GM19351 (cell line): ENCODE results near the gene SLC27A5.
"Not testable (repeated sequence)": the region's sequence is repeated elsewhere in the genome, so short reads cannot be mapped to it uniquely, and the experiment has no call there.

ENCODE experiments used
- ATAC-seq: cut with Tn5 transposase; IDR thresholded peaks from one replicate; pipeline ENCODE4 v1.9.1; 2021; ENCODE audit warnings: mild to moderate bottlenecking, moderate library complexity; ENCODE audit not compliant: unreplicated experiment

SLC27A5 gene

DNA sequence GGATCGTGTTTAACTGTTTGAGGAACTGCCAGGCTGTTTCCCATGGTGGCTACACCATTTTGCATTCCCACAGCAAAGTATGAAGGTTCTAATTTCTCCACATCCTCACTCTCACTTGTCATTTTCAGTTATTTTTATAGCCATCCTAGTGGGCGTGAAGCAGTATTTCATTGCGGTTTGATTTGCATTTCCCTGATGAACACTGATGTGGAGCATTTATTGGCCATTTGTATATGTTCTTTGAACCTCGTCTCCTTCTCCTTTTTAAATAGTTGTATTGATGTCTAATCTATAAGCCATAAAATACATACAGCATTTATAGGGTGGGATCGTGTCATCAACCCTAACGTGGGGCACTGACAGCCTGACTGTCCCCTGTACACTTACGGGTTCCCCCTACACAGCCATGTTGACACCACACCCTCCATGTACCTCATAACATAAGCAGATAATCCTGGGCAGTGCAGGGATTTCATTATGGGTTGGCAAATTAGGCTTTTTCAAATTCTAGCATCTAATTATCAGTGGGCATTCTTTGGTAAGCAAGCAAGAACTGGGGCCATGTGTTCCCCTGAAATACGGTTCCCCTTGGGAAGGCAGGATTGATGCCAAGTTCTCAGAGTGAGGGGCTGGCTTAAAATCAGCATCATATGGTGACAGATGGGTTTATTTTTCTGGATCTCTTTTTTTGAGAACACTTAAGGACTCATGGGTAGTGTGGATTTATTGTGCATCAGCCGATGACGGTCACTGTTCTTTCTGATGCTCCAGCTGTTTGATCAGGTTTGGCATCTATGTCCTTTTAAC, 19.4 kb upstream of the SLC27A5 start:
- ATAC-seq: no peak

DNA sequence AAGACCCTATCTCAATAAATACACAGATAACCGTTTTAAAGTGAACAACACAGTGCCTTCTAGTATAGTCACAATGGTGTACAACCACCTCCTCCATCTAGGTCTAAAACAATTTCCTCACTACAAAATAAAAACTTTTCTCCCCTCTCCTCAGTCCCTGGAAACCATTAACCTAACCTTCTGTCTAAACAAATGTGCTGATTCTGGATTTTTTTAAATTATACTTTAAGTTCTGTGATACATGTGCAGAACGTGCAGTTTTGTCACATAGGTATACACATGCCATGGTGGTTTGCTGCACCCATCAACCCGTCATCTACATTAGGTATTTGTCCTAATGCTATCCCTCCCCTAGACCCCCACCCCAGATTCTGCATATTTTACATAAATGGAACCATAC, 17.6 kb upstream of the SLC27A5 start:
- ATAC-seq: no peak

DNA sequence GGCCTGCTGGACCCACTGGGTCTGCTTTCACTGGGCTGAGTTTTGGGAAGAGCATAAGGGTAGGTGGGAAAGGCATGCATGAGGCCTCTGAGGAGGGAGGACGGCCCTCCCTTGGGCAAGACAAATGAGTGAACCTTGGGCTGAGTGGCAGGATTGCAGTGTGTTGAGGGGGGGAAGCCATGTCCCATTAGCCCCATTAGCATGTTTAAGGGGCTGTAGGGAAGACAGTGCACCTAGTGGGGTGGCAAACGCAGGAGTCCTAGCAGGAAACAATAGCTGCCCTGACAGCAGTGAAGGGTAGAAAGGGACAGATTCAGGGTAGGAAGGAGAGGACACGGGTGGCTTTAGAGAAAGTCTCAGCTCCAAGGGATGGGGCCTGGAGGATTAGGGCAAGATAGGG, 10.9 kb upstream of the SLC27A5 start:
- ATAC-seq: no peak

DNA sequence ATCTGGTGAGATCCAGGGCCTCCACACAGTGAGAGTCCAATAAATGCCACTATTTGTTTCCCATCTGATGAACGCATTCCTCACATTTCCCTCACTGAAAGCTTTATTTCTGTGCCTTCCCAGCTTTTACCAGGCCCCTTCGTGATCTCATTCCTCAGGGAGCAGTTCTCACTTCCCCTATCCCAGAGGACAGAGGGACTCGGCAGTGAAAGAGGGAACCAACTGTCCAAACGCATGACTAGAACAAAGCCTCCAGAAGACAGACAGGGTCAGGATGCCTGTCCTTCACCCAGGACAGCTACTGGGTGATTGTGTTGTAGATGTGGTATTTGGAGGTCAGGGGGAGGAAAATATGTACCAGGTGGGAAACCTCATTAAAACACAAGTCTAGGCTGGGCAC, 9.9 kb upstream of the SLC27A5 start:
- ATAC-seq: no peak

DNA sequence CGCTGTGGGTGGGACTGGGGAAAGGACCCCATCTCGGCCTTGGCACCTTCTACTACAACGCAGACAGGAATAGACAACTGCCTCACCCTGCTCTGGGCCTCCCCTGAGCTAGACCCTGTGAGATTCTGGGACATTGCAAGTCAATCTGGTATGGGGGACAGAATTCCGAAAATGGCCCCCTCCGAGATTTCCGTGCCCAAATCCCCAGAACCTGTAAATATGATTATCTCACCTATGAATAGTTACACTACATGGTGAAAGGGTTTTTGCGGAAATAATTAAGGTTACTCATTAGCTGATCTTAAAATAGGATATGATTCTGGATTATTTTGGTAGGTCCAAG, 8.4 kb upstream of the SLC27A5 start:
- ATAC-seq: no peak

DNA sequence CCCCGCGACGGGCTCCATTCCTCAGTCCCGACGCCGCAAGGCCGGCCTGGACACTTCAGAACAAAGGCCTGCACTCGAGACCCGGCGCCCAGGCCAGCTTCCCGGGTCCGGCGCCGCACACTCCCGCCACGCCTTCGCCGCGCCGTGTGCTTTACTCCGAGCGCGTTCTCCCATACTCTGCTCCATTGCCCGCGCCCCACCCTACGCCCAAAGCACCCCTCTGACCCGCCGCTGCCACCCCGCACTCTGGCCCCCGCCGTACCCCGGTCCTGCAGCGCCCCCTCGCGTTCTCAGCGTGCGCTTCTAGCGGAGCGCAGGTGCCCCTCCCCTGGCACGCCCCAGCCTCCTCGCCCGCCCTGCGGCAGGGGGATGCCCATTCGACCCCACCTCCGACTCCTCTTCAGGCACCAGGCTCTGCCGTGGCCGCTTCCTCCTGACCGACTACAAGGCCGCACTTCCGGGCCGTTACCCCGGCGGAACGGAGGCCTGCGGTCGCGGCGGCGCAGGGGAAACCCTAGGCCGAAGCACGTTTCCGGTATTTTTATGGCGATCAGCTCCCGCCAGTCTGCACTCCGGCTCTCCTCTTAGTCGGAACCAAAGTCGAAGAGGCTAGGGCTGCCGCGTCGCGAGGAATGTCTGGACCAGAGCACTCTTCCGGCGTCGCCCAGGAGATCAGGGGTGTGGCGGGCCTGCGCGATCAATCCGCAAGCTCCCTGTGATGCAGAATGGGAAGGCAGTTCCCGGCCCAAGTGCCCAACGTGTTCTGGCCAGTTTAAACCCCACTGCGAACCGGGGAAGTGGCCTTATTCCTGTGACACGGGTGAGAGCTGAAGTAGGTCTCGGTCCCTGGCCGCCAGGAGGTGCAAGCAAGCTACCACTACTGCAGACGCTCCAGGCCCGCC, 7.8 kb upstream of the SLC27A5 start, which contains the start of gene ZBTB45:
ZBTB45 (minus strand) TSS at position 456 of the 902 bp plus-strand sequence. CDS start 2,137 bp downstream, outside the sequence.
- peak; percentile 76 for ATAC-seq

DNA sequence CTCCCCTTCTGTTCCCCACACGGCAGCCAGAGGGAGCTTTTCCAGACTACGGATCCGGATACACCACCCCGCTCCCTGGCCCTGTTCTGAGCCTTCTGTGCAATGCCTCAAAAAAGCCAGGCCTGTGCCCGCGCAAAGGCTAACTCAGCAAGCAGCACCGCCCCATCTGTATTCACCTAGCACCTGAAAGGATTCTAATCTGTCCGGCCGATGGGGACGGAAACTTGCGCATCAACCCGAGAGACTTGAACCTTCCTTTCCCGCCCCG, 7.2 kb upstream of the SLC27A5 start:
- ATAC-seq: no peak

DNA sequence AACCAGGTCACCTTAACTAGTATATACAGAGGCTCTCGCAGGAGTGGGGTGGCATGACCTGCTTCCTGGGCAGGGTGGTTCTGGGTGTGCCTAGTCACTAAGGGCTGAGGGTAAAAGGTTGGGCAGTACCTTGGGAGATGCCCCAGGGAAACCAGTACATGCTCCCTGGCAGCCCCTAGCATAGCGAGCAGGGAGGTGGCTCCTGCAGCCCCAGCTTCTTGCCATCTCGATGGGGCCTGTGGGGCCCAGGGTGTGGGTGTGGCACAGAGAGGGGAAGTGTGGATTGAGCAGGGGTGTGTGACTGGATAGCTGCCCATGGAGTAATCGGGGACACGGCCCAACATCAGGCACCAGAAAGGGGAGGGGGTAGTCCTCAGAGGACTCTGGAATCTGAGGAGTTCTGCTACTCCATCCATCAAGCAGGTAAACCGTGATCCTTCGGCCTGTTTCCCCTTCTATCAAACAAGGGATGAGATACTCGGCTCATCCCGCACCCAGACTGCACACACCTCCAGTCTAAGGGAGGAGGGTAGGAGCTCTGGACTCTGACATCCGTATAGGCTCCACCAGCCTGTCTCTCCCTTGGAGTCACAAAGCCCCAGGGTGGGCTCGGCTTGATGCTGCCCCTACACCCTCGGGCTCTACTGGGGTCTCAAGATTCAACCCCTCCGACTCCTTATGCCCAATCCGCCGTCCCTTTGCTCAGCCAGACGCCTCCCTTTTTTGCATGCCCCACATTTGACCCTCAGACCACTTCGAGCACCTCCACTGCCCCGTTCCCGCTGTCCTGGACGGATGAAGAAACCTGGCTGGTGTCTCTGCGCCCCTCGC, 6.7 kb upstream of the SLC27A5 start:
- ATAC-seq: no peak

DNA sequence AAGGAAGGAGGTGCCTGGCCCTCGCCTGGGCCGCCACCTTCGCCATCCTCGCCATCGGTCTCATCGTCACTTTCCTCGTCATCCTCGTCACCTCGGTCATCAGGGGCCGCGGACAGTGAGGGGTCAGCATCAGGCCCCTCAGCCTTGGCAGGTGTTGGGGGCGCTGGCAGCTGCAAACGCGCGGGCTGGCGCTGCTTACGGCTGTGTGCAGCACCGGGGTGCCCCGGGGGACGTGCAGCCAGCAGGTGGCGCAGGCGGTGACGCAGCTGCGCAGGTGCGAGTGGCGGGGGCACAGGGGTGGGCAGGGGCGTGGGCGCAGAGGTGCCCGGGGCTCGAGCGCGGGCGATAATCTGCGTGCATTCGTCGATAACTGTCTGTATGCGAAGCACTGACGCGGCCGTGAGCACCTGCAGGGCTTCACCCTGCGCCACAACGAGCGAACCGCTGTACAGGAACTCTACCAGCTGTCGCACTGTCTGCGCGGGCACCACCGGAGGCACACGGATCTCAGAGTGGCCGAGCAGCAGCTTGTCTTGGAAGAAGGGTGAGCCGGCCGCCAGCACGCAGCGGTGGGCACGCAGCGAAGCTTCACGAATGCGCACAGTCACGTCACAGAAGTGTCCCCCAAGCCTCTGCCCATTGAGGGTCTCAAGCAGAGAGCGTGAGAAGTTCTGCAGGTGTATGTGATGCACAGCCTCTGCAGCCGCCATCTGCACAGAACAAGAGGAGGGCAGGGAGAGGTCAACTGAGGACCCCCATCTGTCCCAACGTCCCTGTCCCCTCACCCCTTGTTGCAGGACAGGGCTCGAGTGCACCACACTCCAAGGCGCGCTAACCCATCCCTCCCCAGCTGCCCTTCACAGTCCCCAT, 5.4 kb upstream of the SLC27A5 start:
- ATAC-seq: no peak

DNA sequence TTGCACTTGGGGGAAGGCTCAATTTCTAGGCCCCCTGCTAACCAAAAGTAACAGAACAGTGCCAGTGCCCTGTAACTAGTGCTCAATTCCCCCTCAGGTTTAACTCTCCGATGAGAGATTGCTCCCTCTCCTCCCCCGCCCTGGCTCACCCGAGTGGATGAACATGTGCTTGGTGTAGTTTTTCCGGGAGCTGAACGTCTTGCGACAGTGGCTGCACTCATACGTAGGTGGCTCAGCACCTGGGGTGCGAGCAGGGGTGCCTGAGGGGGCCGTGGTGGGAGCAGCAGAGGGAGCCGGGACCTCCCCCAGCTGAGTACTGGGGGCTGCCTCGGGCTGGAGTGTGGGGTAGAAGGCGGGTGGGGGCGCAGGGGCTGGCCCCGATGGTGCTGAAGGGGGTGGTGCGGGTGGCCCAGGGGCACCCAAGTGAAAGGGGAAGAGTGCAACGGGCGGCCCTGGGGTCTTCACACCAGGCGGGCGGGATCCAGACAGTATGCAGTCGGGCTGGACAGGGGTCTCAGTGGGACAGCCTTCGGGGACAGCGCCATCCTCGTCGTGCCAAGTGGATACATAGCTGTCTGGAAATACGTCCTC, 4.5 kb upstream of the SLC27A5 start:
- ATAC-seq: no peak

DNA sequence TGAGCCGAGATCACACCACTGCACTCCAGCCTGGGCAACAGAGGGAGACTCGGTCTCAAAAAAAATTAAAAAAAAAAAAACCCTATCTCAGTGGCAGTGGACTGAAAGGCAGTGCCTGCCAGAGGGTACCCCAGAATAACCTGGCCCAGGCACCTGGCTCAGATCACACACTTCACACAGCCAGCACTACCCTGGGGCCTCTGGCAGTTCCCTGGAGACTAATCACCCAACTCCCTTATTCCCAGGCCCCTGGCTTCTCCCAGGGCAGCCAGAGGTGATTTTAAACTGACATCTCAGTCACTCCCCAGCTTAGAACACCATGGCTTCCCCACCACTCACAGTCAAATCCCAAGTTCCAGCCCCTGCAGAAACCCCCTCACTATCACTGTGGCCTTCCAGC, 3.5 kb upstream of the SLC27A5 start:
- ATAC-seq: no peak

DNA sequence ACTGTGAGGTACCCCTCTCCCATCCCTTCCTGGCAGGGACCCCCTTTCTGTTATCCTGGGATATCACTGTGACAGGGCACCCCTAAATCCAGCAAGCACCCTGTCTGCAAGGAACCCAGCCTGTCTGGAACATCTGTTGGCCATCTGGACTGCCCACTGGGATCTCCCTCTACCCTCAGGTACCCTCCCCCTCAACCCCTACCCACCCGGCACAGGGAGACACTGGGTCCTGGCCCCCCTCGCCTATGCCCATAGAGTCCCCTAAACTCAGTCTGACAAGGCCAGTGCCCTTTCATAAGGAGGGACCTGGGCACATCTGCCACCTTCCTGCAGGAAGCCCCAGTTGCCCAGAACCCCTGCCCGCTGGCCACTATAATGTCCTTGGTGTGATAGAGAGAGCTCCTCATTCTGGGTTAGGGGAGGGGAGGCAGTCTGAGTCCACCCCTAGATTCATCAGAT, 2.8 kb upstream of the SLC27A5 start:
- no peak for ATAC-seq

DNA sequence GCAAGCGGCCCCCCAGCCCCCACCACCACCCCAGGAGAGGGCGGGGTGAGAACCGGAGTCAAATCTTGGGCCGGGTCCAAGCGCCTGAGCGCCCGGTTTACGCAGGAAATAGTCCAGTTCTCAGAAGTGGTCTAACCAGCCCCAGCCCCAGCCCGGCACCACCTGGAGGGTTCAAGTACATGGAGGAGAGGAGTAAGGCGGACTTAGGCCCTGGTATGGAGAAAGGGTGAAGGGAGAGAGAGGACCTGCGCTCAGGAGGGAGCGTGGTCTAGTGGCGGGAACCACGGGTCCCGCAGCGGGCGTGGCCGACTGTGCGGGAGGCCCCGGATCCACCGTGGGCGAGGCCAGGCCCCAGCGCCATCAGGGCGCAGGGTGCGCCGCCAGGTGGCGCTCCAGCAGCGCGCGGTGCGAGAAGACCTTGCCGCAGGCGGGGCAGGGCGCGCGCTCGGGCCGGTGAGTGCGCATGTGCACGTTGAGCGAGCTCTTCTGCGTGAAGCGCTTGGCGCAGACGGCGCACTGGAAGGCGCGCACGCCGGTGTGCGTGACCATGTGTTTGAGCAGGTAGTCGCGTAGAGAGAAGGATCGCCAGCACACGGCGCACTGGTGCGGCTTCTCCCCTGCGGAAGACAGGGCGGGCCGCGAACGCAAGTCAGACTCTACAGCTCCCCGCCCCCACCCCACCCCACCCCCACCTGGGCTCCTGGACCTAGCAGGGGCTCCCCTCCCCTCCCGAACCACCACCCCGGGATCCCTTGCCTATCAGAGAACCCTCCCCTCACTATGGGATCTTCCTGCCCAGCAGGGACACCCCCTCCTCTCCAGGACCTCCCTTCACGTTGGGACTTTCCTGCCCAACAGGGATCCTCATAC, 2.1 kb upstream of the SLC27A5 start:
- ATAC-seq: peak; percentile 78

DNA sequence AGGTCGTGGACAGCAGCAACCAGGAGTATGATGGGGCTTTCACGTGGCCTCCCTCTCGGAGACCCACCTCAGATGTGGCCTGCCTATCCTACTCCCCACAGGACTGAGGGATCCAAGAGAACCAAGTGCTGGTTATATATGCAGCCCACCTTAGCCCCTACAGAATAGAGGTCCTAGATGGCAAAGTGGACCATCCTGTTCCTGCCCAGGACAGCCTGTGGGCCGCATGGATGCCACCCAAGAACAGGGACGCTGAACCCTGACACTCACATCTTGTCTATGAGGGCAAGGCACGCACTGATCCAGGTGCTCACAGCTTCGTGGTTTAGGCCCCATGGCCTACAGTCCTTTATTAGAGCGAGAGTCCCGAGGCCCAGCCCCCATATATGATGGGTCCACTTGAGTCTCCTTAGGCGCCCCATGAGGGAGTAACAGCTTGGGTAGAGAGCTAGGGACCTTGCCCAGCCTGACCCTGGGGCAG, 1.5 kb upstream of the SLC27A5 start:
- peak; percentile 5 for ATAC-seq

DNA sequence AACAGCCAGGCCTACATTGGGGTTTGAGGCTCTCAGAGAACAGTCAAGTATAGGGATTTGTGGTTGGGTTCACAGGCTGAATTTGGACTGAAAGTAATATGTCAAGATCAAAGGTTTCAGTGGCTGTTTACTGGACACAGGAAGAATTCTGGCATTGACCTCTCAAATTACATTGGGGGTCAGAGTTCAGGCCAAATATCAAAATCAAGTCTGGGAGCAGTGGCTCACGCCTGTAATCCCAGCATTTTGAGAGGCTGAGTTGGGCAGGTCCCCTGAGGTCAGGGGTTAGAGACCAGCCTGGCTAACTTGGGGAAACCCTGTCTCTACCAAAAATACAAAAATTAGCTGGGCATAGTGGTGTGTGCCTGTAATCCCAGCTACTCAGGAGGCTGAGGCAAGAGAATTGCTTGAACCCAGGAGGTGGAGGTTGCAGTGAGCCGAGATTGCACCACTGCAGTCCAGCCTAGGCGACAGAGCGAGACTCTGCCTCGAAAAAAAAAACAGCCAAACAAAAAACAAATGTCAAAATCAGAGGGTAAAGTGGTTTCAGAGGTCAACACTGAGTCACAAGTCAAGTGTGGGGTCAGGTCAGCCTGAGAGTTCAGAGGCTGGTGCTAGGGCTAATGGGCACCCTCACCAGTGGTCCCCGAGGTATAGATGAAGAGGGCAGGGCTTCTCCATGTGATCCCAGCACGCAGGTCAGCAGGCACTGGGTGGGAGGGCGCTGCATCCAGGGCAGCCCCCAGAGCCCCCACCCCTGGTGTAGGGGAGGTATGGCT, 1.5 kb downstream of the SLC27A5 start:
- no peak for ATAC-seq

DNA sequence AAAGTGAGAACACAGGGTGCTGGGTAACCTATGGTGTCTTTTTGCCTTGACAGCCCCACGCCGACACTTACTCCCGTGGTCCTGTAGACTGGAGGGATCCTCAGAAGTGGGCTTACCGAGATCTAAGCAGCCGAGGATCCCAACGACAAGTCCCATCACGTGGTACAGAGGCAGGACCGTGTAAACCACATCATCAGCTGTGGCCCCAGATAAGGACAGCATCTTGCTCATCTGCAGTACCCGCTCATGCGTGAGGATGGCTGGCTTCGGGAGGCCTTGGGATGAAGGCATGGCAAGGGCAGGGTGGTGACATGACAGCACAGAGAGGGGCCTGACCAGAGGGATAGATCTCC, 2.1 kb downstream of the SLC27A5 start:
- ATAC-seq: no peak

DNA sequence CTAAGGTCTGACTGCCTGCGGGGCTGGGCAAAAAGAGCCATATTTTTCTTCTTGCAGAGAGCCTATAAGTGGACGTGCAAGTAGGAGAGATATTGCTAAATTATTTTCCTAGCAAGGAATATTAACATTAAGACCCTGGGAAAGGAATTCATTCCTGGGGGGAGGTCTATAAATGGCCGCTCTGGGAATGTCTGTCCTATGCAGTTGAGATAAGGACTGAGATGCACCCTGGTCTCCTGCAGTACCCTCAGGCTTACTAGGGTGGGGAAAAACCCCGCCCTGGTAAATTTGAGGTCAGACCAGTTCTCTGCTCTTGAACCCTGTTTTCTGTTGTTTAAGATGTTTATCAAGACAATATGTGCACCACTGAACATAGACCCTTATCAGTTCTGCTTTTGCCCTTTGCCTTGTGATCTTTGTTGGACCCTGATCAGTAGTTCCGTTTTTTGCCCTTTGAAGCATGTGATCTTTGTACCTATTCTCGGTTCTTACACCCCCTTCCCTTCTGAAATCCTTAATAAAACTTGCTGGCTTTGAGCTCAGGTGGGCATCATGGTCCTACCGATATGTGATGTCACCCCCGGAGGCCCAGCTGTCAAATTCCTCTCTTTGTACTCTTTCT, 4.1 kb downstream of the SLC27A5 start:
- not testable (repeated sequence) for ATAC-seq

DNA sequence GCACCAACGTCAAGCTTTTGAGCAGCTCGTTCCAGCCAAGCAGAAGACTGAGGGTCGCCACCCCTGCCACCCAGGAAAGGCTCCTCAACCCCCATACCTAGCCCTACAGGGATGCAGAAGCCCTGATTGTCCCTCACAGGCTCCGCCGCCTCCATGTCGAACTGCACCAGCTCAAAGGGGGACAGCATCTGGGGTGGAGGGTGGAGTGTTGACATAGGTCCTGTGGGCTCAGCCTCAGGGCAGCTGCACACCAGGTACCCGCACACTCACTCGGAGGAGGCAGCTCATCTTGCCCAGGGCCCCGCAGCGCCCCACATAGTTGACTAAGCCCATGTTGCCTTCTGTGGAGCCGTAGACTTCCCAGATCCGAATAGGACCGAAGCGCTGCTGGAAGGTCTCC, 11.6 kb downstream of the SLC27A5 start:
- ATAC-seq: no peak
